CD4-positive, alpha-beta T cell treated with Interleukin-17A for 4 hours (primary cell): Measurements from ENCODE around the gene KCNN1.
"Not testable (repeated sequence)": the region's sequence is repeated elsewhere in the genome, so short reads cannot be mapped to it uniquely, and the experiment has no call there.

Source experiments
- DNase-seq: peaks from one replicate; pipeline ENCODE4 v3.0.0-alpha.2; 2020; ENCODE audit warnings: mixed read lengths

KCNN1 gene

GRCh38 chr19:18001777-18002345, 35.0 kb downstream of the KCNN1 start:
- DNase-seq, result no peak

DNA sequence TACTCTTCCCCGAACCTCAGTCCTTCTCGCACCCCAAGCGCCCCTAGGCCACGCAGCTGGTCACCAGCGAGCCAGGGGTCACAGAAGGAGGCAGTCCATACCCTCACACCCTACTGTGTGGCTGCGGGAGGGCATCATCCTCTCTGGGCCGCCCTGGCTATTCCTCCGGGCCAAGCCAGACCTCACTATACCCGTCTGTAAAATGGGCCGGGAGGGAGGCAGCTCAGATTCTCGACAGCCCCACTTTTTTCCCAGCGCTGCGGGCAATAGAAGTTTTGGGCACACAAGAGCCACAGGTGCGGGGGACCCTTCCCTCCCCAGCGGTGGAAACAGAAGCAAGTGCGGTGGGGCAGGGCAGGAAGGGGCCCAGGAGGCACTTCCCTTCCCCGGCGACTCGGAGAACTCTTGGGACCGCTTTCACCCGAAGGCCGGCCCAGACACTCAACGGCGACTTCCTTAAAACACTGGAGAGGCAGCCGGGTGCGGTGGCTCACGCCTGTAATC, 35.5 kb downstream of the KCNN1 start:
- DNase-seq, result peak; percentile 47

DNA sequence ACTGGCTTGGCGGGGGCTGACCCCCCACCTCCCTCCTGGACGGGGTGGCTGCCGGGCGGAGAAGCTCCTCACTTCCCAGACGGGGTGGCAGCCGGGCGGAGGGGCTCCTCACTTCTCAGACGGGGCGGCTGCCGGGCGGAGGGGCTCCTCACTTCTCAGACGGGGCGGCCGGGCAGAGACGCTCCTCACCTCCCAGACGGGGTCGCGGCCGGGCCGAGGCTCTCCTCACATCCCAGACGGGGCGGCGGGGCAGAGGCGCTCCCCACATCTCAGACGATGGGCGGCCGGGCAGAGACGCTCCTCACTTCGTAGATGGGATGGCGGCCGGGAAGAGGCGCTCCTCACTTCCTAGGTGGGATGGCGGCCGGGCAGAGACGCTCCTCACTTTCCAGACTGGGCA, 38.8 kb downstream of the KCNN1 start:
- not testable (repeated sequence) for DNase-seq

DNA sequence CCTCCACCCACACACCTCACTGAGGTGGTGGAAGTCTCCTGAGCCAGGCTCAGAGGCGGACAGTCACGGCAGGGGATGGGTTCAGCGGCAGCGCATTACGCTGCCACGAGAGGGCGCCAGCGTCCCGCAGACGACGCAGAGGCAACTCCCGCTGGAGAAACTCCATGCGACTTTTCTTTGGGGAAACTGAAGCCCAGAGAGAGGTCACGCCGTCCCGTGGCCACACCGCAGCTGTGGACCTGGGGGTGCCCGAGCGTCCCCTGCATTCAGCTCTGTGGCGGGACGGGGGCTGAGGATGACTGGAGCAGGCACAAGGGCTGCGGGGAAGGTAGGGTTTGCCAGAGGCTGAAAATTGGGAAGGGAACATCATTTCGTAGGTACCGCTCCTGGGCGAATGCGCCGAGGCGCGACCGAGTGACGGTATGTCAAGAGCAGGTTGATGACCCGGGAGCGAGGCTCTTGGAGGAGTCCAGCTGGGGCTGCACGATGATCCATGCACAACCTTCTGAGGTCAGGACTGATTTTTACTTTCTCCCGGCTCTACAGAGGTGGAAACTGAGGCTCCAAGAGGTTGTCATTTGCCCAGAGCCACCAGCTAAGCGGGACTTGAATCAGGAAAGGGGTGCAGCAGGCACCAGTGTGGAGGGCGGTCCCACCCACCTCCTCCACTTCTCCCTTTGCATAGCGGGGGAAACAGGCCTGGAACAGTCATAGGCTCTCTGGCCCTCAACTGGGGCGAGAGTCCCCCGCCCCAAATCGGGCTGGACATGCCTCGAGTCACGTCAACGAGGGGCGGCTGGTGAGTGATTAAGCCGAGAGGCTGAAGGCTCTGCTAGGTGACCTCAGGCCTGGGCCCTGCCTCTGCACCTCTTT, 40.4 kb downstream of the KCNN1 start:
- DNase-seq, result peak; percentile 91

GRCh38 chr19:18007917-18008673, 41.2 kb downstream of the KCNN1 start, which contains the start of gene ARRDC2:
Gene ARRDC2 (plus strand): TSS chr19:18008170. CDS start chr19:18008311, 141 bp downstream.
- DNase-seq, result peak; percentile 97

GRCh38 chr19:18008814-18009213, 41.9 kb downstream of the KCNN1 start:
- no peak for DNase-seq

GRCh38 chr19:18009412-18010066, 42.6 kb downstream of the KCNN1 start:
- peak; percentile 55 for DNase-seq

DNA sequence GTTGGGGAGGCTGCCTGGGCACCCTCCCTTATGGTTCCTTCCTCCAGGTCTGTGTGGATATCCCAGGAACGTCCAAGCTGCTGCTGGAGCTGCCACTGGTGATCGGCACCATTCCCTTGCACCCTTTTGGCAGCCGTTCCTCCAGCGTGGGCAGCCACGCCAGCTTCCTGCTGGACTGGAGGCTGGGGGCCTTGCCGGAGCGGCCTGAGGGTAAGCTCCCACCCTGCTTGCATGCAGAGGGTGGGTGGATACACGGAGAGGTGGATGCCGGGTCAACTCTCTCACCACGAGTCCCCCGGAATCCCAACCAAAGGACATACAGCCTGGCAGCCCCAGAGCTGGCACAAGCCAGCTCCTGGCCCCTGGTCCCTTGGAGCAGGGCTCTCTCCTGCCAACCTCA, 43.2 kb downstream of the KCNN1 start:
- DNase-seq, result no peak

- peak; percentile 37 for DNase-seq
Observed at GRCh38 chr19:18013210-18014111, 46.6 kb downstream of the KCNN1 start.

- peak; percentile 78 for DNase-seq
Observed at GRCh38 chr19:18014197-18014596, 47.3 kb downstream of the KCNN1 start.

DNA sequence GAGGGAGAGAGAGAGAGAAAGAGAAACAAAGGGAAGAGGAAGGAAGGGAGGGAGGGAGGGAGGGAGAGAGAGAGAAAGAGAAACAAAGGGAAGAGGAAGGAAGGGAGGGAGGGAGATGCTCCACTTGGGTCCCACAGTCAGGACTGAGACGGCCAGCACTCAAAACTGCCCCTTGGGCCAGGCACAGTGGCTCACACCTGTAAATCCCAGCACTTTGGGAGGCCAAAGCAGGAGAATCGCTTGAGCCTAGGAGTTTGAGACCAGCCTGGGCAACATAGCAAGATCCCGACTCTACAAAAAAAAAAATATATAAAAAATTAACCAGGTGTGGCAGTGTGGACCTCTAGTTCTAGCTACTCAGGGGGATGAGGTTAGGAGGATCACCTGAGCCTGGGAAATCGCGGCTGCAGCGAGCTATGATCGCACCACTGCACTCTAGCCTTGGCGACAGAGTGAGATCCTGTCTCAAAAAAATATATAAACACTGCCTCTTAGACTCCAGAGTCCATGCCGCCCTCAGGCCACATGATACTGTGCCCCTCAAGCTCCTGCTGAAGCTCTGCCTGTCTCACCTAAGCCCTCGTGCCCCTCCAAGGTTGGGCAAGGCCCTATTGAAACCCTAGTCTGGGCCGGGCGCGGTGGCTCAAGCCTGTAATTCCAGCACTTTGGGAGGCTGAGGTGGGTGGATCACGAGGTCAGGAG, 49.5 kb downstream of the KCNN1 start:
- DNase-seq, result peak; percentile 36

- DNase-seq, result peak; percentile 36
Observed at GRCh38 chr19:18017275-18018083, 50.6 kb downstream of the KCNN1 start.

DNA sequence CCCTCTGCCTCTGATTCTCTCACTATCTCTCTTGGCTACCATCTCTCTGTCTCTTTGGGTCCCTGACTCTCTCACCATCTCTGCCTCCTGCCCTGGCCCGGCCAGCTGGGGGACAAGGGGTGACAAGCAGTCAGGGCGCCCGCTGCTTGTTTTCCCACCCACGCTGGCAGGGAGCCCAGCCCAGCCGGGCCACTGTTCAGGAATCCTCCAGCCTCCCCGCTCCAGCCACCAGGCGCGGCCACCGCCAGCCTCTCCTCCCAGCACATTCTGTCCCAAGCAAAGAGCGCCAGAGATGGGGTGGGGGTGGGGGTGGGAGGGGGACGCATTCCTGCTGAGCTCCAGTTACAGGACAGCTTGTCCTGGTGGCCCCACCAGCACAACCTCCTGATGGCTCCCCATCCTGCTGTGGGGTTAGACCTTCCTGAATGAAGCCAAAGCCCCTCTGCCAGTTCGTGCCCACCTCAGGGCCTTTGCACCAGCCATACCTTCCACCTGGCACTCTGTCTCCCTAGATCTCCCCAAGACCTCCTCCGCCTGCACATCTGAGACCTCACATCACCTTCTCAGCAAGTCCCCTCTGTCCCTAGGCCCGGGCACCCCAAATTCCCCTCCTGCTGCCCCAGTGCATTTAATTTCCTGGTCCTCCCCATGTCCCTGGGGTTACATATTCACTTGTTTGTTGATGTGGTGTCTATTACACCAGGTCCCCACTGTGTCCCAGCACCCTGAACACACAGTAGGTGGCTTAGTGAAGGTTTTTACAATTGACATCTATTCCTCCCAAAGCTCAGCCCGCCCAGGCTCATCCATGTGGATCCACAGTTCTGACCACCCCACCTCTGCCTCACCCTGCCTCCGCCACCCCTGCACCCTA, 53.5 kb downstream of the KCNN1 start:
- no peak for DNase-seq

GRCh38 chr19:18021121-18021755, 54.3 kb downstream of the KCNN1 start:
- DNase-seq, result peak; percentile 92

GRCh38 chr19:18023622-18024251, 56.8 kb downstream of the KCNN1 start:
- DNase-seq, result peak; percentile 90

DNA sequence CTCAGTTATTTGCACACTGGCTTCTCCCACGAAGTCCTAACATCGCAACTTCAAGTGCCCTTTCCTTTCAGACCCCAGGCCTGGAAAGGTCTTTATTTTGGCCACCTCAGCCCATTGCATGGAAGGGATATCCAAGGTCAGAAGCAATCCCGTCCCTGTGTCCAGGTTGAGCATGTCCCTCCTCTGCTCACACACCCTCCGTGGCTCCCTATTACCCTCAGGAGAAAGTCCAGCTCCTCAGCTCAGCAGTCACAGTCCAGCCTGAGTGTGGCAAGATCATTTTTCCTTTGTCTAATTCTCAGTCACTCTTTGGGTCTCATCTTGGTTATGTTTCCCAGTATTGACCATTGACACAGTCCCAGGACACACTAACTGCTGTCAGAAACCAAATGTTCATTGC, 60.2 kb downstream of the KCNN1 start:
- no peak for DNase-seq

- peak; percentile 21 for DNase-seq
Observed at GRCh38 chr19:18029617-18030338, 62.9 kb downstream of the KCNN1 start.
